Measurements from ENCODE around the gene SMYD5.

- TF ChIP-seq CTCF (conservative IDR thresholded peaks at IDR 0.05; ENCODE audit: low read length): no peak
- TF ChIP-seq EZH2phosphoT487 (IDR thresholded peaks at IDR 0.05; ENCODE audit: borderline replicate concordance, low read depth, low read length): no peak
Observed at GRCh38 chr2:73238149-73238548, 24.1 kb downstream of the SMYD5 start.

Measured in OCI-LY7 (cell line).